GM21528 (cell line): ENCODE results near the gene CD84.
A peak's percentile ranks its signal among the peaks of the same experiment; 100 is the strongest.
"Not testable (repeated sequence)": the region's sequence is repeated elsewhere in the genome, so short reads cannot be mapped to it uniquely, and the experiment has no call there.

Experiments
- ATAC-seq: cut with Tn5 transposase; IDR thresholded peaks from one replicate; pipeline ENCODE4 v1.9.1; 2021; ENCODE audit warnings: mild to moderate bottlenecking, moderate library complexity; ENCODE audit not compliant: unreplicated experiment, low FRiP score

The CD84 gene

DNA sequence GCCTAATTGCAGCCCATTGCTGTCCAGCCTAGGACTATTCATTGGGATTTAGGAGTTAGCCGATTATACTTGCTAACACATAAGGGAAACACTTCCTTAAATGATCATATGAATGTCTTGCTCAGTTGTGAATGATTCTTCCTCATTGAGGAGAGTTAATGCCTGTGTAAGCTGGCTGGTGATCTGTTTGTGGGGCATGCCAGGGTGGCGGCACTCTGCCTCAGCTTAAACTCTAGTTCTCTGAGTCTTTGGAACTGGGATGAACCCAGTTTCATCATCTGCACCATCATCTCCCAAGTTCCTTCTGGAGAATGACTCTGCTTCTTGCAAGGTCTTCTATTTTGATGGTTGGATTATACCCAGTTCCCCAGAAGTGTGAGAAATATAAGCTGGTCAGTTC lies 32.4 kb downstream of the CD84 start:
- ATAC-seq, result no peak

DNA sequence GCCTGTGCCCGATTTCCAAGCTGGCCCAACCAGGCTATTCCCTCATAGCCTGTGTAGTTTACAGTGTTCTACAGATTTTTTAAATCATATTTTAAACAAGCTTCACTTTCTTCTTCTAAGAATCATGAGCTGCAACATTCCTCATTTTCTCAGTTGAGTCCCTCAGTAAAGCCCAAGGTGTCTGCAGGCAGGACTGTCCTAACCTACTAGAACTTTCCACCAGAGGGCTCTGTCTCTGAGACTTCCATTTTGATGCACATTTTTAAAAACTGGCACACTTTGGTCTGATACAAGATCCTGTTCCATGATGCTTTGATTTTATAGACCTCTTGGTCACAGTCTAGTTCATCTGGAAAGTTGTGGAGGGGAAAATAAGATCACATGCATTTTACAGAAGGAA lies 34.6 kb downstream of the CD84 start:
- ATAC-seq, result no peak

DNA sequence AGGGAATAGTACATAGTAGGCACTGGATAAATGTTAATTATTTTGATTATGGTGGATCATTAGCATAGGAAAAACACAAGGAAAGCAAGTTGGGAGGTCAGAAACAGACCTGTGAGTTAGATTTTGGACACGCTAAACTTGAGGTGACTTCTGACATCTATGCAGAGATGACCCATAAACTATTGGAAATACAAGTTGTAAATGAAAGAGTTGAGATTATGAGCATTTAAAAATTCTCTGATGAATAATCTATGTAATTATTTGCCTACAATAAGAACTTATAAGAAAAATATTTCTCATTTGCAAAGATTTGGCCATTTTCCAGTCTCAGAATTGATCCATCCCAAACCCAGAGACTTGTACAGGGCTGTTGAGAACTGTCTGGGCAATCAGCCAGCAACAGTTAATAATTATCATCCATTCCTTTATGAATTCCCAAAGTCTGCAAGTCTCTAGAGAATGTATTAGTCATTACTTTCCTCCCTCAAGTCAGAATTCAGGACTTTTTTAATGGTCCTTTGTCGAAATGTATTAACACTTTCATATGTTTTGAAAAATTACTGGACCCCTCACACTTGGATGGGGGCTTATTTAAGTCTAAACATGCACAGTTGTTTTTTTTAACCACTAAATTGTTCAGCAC lies 36.9 kb downstream of the CD84 start:
- no peak for ATAC-seq

DNA sequence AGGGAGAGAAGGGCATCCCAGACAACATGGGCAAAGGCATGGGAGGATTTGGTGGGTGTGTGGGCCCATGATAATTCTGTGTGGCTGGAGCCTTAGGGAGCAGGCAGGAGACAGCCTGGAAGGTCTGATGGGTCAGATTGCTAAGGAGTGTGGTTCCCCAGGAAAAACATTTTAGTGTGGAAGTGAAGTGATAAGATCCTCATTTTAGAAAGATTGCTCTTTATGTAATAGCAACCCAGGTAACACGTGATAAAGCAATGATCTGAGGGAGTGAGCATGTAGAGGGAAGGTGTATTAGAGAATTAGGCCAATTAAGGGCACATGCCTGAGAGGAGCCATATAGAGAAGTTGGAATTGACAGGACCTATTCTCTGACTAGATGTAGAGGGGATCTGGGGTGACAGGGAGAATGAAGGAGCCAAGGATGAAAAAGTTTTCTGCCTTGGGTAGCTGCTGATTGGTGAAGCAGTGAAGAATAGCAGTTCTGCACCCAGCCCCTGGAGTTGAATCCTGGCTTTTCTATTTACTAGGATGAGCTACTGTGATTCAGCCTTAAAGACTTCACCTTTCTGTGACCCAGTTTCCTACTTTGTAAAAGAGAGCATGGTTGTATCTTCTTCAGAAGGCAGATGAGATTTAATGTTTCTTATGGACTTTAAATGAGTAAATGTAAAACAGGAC lies 37.5 kb downstream of the CD84 start:
- ATAC-seq, result no peak

DNA sequence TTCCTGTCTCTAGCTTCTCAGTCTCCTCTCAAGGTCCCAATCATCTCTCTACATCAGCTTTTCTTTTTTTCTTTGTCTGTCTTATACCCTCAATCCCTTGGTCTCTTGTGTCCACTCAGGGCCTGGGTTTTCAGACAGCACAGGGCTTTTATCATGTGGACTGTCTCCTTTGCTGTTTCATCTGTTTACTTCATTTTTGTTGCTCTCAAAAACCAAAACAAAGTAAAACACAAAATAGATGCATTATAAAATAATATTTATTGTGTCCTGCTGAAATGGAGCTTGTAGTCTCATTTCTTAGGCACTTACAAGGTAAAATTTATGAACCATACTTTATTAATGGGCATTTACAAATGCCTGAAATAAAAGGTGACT lies 38.5 kb downstream of the CD84 start:
- ATAC-seq, result no peak

DNA sequence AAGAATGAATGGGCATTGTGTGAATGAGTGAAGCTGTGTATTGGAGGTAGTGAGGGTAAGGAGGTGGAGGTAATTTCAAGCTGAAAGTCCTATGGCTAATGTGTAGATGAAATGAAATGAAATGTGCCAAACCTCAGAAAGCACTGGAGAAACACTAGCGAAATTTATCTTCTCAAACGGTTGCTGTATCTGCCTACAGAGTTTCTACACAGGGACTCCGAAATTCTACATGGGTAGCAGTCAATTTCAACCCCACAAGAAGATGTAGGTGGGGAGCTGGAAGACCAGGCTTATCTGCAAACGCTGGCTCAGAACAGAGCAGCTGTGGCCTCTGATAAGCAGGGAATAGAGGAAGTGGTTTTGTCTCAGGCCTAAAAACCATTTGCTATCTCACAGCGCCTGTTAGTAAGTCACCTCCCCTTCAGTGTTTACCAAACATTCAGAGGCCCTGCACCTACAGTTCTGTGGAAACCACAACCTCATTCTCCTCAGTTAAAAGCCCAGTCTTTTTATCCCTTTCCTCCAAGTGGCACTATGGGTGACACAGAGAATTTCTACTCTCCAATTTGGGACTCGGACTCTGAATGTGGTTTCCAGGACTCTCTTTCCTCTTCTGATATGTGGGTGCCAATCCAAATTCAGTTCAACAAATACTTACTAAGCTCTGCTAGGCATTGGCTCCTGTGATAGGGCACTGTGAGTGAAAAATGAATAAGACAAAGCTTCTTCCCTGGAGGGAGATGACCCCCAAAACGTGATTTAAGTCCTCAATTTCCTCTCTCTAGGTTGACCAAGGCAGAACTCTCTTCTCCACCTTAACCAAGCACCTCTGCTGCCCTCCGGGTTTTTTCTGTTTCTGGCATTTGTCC lies 39.1 kb downstream of the CD84 start:
- ATAC-seq, result peak; percentile 88

DNA sequence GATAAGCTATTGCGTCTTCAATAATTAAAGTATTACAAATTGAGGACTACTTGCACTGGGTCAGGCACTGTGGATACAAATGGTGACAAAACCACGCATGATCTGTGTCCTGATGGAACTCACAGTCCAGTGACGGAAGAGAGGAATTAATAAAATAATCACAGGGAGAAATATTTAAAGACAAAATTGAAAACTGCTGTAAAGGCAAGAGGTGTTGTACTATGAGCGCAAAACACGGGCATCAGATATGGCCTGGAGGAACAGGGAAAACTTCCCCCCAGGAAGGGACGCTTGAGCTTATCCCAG lies 39.7 kb downstream of the CD84 start:
- no peak for ATAC-seq

DNA sequence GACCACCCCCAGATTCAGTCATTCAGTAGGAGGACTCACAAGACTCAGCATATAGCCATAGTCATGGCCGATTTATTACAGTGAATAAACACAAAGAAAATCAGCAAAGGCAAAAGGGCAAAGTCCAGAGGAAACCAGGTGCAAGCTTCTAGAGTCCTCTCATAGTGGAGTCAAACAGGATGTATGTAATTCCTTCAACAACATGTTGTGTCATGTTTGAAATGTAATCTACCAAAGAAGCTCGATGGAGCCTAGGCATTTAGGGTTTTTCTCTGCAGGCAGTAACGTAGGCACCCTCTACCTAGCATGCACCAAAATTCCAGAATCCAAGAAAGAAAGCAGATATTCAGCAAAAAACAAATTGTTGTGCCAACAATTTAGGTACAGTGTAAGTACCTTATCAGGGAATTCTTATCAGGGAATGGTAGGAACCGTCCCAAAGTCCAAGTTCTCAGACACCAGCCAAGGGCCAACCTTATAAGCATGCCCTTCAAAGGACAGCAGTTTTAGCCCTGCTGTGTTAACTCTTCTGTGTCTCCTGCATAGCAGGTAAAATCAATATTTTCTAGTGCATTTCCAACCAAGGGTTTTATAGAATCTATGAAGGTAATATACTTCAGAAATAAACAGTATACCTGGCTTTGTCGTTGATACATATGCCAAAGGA lies 40.2 kb downstream of the CD84 start:
- ATAC-seq, result no peak

DNA sequence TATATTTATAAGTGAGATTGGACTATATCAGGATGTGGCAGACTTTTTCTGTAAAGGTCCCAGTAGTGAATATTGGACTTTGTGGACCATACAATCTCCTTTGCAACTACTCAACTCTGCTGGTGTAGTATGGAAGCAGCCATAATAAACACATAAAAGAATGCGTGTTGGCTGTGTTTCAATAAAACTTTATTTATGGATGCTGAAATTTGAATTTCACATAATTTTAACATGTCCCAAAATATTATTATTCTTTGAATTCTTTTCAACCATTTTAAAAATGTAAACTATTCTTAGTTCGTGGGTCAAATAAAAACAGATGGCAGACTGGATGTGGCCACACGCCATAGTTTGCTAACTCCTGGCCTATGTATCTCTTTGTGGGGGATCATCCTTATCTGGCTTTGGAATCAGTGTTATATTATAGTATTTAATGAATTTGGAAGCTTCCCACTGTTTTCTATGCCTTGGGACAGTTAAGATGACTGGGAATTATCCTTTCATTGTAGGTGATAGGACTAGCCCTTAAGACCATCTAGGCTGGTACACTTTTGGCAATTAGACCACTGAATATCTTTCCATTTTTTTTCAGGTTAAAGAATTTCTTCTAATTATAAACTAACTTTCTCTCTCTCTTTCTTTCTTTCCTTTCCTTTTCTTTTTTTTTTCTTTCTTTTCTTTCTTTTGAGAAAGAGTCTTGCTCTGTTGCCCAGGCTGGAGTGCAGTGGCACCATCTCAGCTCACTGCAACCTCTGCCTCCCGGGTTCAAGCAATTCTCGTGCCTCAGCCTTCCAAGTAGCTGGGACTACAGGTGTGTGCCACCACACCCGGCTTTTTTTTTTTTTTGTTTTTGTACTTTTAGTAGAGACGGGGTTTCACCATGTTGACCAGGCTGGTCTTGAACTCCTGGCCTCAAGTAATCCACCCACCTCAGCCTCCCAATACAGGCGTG lies 41.3 kb downstream of the CD84 start:
- ATAC-seq, result no peak

DNA sequence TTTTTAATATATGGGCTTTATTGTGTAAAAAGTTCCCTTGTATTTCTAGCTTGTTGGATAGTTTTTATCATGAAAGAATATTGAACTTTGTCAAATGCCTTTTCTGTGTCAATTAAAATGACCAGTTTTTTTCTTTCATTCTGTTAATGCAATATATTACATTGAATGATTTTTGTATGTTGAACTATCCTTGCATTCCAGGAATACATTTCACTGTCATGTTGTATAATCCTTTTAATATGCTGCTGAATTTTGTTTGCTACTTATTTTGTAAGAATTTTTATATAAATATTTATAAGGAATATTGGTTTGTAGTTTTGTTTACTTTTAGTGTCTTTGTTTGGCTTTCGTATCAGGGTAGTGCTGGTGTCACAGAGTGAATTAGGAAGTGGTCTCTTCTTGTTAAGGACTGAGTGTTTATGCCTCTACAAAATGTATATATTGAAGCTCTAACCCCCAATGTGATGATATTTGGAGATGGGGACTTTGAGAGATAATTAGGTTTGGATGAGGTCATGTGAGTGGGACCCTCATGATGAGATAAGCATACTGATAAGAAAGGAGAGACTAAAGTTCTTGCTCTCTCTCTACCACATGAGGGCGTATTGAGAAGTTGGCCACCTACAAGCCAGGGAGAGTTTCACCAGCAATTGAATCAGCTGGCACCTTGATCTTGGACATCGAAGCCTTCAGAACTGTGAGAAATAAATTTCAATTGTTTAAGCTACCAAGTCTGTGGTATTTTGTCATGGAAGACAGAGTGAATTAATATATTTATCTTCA lies 44.3 kb downstream of the CD84 start:
- no peak for ATAC-seq

DNA sequence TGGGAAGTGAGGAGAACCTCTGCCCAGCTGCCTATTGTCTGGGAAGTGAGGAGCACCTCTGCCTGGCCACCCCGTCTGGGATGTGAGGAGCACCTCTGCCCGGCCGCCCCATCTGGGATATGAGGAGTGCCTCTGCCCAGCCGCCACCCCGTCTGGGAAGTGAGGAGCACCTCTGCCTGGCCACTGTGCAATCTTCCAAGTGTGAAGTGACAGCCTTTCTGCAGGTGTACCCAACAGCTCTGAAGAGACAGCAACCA lies 46.8 kb downstream of the CD84 start:
- not testable (repeated sequence) for ATAC-seq

DNA sequence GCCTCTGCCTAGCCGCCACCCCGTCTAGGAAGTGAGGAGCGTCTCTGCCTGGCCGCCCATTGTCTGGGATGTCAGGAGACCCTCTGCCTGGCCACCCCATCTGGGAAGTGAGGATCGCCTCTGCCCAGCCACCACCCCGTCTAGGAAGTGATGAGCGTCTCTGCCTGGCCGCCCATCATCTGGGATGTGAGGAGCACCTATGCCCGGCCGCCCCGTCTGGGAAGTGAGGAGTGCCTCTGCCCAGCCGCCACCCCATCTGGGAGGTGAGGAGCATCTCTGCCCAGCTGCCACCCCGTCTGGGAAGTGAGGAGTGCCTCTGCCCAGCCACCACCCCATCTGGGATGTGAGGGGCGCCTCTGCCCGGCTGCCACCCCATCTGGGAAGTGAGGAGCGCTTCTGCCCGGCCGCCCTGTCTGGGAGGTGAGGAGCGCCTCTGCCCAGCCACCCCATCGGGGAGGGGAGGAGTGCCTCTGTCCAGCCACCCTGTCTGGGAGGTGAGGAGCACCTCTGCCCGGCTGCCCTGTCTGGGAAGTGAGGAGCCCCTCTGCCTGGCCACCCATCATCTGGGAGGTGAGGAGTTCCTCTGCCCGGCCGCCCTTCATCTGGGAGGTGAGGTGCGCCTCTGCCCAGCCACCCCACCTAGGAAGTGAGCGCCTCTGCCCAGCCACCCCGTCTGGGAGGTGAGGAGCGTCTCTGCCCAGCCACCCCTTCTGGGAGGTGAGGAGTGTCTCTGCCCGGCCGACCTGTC lies 47.3 kb downstream of the CD84 start:
- not testable (repeated sequence) for ATAC-seq

DNA sequence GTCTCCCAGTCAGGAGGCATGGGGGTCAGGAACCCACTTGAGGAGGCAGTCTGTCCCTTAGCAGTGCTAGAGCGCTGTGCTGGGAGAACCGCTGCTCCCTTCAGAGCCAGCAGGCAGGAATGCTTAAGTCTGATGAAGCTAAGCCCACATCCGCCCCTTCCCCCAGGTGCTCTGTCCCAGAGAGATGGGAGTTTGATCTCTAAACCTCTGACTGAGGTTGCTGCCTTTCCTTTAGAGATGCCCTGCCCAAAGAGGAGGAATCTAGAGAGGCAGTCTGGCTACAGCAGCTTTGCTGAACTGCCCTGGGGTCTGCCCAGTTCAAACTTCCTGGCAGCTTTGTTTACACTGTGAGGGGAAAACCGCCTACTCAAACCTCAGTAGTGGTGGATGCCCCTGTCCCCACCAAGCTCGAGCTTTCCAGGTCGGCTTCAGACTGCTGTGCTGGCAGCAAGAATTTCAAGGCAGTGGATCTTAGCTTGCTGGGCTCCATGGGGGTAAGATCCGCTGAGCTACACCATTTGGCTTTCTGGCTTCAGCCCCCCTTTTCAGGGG lies 49.8 kb downstream of the CD84 start:
- ATAC-seq, result not testable (repeated sequence)

DNA sequence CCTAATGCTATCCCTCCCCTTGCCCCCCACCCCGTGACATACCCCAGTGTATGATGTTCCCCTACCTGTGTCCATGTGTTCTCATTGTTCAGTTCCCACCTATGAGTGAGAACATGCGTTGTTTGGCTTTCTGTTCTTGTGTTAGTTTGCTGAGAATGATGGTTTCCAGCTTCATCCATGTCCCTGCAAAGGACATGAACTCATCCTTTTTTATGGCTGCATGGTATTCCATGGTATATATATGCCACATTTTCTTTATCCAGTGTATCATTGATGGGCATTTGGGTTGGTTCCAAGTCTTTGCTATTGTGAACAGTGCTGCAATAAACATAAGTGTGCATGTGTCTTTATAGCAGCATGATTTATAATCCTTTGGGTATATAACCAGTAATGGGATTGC lies 55.5 kb downstream of the CD84 start:
- not testable (repeated sequence) for ATAC-seq

DNA sequence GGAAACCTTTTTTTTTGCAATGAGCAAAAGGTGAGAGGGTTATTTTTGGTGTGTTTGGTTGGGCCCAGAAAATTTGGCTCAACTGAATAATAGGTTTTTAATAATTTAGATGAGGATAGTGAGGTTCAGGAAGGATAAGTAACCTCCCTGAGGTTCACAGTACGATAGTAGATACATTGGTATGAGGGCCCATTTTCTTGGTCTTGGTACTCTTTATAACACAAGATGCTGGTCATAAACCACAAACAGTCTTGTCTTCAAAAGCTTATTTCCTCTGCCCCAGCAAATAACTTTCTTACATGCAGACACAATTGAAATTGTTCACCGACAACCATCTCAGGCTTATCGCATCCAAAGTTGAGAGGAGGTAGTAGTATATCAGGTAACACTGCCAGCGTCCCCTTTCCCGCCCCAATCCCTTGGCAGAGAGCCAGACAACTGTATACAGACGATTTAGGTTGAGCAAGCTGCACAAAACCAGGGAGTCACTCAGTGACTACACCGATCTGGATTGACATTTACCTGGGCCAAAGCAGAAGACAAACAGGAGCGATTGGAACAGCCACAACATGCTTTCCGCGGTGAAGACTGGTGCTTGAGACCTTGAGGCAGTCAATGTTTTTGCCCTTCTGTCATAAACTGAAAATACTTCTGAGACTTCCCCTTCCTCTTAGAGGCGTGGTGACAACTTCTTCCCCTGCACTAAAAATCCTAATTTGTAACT lies 56.5 kb downstream of the CD84 start, which contains the start of gene SLAMF6:
TSS of gene SLAMF6 (minus strand) at position 634 of the 724 bp plus-strand sequence. CDS start at position 571, 63 bp downstream.
- no peak for ATAC-seq

DNA sequence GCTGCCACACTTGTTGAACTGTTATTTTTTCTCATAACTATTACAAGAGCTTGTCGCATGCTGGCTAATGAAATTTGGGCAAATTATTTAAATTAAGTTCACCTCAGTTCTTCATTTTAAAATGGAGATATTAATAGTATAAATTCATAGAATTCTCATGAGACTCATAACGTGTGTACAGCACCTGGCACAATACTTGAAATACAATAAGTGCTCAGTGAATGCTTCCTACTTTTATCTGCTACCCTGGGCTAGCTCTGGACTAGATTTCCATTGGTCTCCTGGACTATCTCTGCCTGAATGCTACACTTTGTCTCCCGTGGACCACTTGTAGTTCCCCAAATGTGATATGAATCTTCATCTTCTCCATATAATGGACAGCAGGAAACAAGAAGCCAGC lies 57.2 kb downstream of the CD84 start:
- no peak for ATAC-seq

DNA sequence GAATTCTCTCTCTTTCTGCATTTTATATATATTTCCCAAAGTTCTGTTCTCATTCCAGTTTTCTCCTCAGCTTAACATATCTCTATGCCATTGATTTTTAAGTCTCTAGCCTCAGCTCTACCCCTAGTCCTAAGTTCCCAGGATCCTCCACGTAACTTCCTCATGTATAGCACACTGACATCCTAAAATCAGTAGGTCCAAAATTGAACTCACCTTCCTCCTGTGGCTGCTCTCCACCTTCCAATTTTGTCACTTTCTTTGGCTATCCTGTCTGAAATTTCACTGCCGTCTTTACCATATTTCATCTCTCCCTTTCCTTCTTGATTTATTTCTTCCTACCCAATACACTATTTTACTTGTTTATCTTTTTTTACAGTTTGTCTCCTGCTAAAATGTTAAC lies 57.7 kb downstream of the CD84 start:
- no peak for ATAC-seq

DNA sequence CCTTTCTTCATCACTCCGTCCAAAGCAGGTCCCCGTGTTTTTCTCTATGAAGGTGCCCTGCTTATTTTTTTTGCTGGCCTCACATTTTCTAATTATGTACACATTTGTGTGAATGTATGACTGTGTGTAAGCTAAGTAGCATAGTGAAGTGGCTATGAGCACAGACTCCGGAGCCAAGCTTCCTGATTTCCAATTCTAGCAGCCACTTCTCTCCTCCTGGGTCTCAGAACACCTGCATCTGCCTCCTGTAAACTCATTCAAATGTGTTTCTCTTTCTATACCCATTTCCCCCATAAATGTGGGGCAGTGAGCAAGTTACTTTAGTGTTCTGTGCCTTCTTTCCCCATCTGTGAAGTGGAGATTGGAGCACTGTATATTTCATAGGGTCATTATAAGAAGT lies 58.3 kb downstream of the CD84 start:
- peak; percentile 53 for ATAC-seq
